Cardiac muscle cell (in vitro differentiated cells and primary cell): Measurements from ENCODE around the gene KCNK2. TPM values are rescaled to one million over a fixed set of nuclear protein-coding genes. Genes with fewer than 3 reads are reported as not detected.

Source experiments
- DNase-seq, 2 donors: peaks; one replicate each; pipeline versions ENCODE4 v3.0.0 to v3.0.0-alpha.2; 2010 to 2017; ENCODE audit warnings: low read depth in 1 of 2, low spot score in 1 of 2
- H3K27ac ChIP-seq: fragments of 200-600 bp; sonication (generic); 2 replicates; pipeline ENCODE4 v1.5.1; 2016
- H3K27me3 ChIP-seq: fragments of 200-600 bp; sonication (generic); 2 replicates; pipeline ENCODE4 v1.6.0; 2016; ENCODE audit warnings: control low read depth
- H3K36me3 ChIP-seq: fragments of 200-600 bp; sonication (generic); 2 replicates; pipeline ENCODE4 v1.5.1; 2016; ENCODE audit warnings: control low read depth
- H3K4me1 ChIP-seq: fragments of 200-600 bp; sonication (generic); 2 replicates; pipeline ENCODE4 v1.8.1; 2017; ENCODE audit warnings: low read depth, mild to moderate bottlenecking, mixed run types
- H3K4me3 ChIP-seq: fragments of 200-600 bp; sonication (generic); 2 replicates; pipeline ENCODE4 v1.5.1; 2016; ENCODE audit warnings: mild to moderate bottlenecking
- H3K9me3 ChIP-seq: fragments of 200-600 bp; sonication (generic); 2 replicates; pipeline ENCODE4 v1.5.1; 2017; ENCODE audit warnings: low read depth, mild to moderate bottlenecking, control low read depth
- CTCF ChIP-seq: IDR thresholded peaks from 2 replicates; pipeline ENCODE4 v1.5.1; 2012; ENCODE audit warnings: low read depth, mild to moderate bottlenecking, low read length
- polyA plus RNA-seq: library from polyadenylated mRNA; unstranded; fragments of >200 nt; fragmentation: Nextera tagmentation; extraction: Ambion mirVana; gene quantifications from 2 replicates; pipeline ENCODE4 v1.2.1, GENCODE V29; 2016
- total RNA-seq: library from RNA; depleted of rRNA; stranded (reverse); fragments of >200 nt; gene quantifications from 2 replicates; pipeline ENCODE4 v1.2.3, GENCODE V29; 2016

The KCNK2 gene
- total and polyA plus RNA-seq, 2 experiments from 2014 or later: not detected

- Histone ChIP-seq H3K27ac (no peak overlapping the region), H3K9me3 (no peaks in the 10 kb centered on the region), H3K4me1 (peaks cover 3% of the 10 kb centered on the region), H3K27me3 (no peaks in the 10 kb centered on the region), H3K36me3 (no peaks in the 10 kb centered on the region), H3K4me3 (no peak overlapping the region)
- TF ChIP-seq CTCF: no peak
- peak in 1 of 2 donors; percentile 55 for DNase-seq
These were observed 194.0 kb downstream of the KCNK2 start for GRCh38 chr1:215276582-215276981.

GRCh38 chr1:215277532-215277931 is 195.0 kb downstream of the KCNK2 start:
- Histone ChIP-seq H3K4me1 (peaks cover 3% of the 10 kb centered on the region), H3K4me3 (no peak overlapping the region), H3K36me3 (no peaks in the 10 kb centered on the region), H3K27me3 (no peaks in the 10 kb centered on the region), H3K9me3 (no peaks in the 10 kb centered on the region), H3K27ac (no peak overlapping the region)
- no peak for TF ChIP-seq CTCF
- peak in 1 of 2 donors; percentile 6 for DNase-seq

- H3K9me3 ChIP-seq: no peaks in the 10 kb centered on the region
- DNase-seq: no peak
- peaks cover 3% of the 10 kb centered on the region for H3K4me1 ChIP-seq
- H3K4me3 ChIP-seq: no peak overlapping the region
- TF ChIP-seq CTCF: no peak
- H3K27ac ChIP-seq: no peak overlapping the region
- H3K27me3 ChIP-seq: no peaks in the 10 kb centered on the region
- H3K36me3 ChIP-seq: no peaks in the 10 kb centered on the region
These were observed 197.1 kb downstream of the KCNK2 start for GRCh38 chr1:215279682-215280081.

GRCh38 chr1:215282557-215282956 is 200.0 kb downstream of the KCNK2 start:
- no peaks in the 10 kb centered on the region for H3K9me3 ChIP-seq
- no peak for DNase-seq
- no peak for TF ChIP-seq CTCF

GRCh38 chr1:215285013-215285800 is 202.7 kb downstream of the KCNK2 start:
- H3K27ac ChIP-seq: no peak overlapping the region
- no peak for TF ChIP-seq CTCF
- H3K27me3 ChIP-seq: no peaks in the 10 kb centered on the region
- H3K4me1 ChIP-seq: no peaks in the 10 kb centered on the region
- DNase-seq: no peak
- H3K4me3 ChIP-seq: no peak overlapping the region
- no peaks in the 10 kb centered on the region for H3K36me3 ChIP-seq
- H3K9me3 ChIP-seq: no peaks in the 10 kb centered on the region

More at GRCh38 chr1:215282557-215282956, 200.0 kb downstream of the KCNK2 start:
- Histone ChIP-seq H3K27me3 (no peaks in the 10 kb centered on the region), H3K4me3 (no peak overlapping the region), H3K27ac (no peak overlapping the region), H3K4me1 (no peaks in the 10 kb centered on the region), H3K36me3 (no peaks in the 10 kb centered on the region)
